GM12878 (cell line): ENCODE results near the gene NPR2. TPM values are rescaled to one million over a fixed set of nuclear protein-coding genes. Genes with fewer than 3 reads are reported as not detected.

Source experiments
- ATAC-seq: fragments of 200-7000 bp; cut with Tn5 transposase; 3 replicates; pipeline ENCODE4 v1.9.1; 2020; ENCODE audit warnings: mild to moderate bottlenecking, moderate library complexity
- BruUV-seq: library from RNA; stranded (reverse); fragments of 400-500 nt; replicated peaks from 2 replicates; lab custom pipeline; 2021; lab: Mats Ljungman, UMichigan
- CTCF ChIA-PET: fragments of 300-600 bp; sonication (Branson Sonifier 250); formaldehyde crosslinking; extraction: SDS; loops from one replicate; lab custom pipeline; 2021; ENCODE audit warnings: inconsistent platforms; lab: Yijun Ruan, JAX
- POLR2A ChIA-PET: fragments of 350-600 bp; formaldehyde crosslinking; extraction: SDS; loops from one replicate; lab custom pipeline; 2021; ENCODE audit warnings: inconsistent platforms; lab: Charles Lee
- RAD21 ChIA-PET: fragments of 300-600 bp; sonication (Branson Sonifier 250); formaldehyde crosslinking; loops from one replicate; lab custom pipeline; 2023; ENCODE audit warnings: antibody characterized with exemption; ENCODE audit not compliant: unreplicated experiment; lab: Charles Lee
- SMC1A ChIA-PET: fragments of 300-600 bp; sonication (Branson Sonifier 250); formaldehyde crosslinking; loops from one replicate; lab custom pipeline; 2023; ENCODE audit not compliant: unreplicated experiment, uncharacterized antibody; lab: Charles Lee
- DNase-seq: peaks from one replicate; pipeline ENCODE4 v3.0.0-alpha.2; 2011; ENCODE audit warnings: low read depth, low spot score
- FAIRE-seq: peaks from 3 replicates; lab custom pipeline; 2011; peaks lifted over from hg19 to GRCh38; lab: Jason Lieb, UNC
- H2AFZ ChIP-seq: 2 replicates; pipeline ENCODE4 v1.6.0; 2011; ENCODE audit warnings: low read depth, low read length, control low read depth; ENCODE audit not compliant: control insufficient read depth
- H3K27ac ChIP-seq: 2 replicates; pipeline ENCODE4 v1.5.1; 2011; ENCODE audit warnings: control low read depth; ENCODE audit not compliant: control insufficient read depth, insufficient read depth
- H3K27me3 ChIP-seq, 2 experiments: replicated peaks in 1 of 2; 2 replicates each; pipeline versions ENCODE4 v1.6.0 to v1.6.1; 2011; ENCODE audit warnings: low read length in 1 of 2; ENCODE audit not compliant: control insufficient read depth in 2 of 2, insufficient read depth in 2 of 2
- H3K36me3 ChIP-seq, 2 experiments: 2 replicates each; pipeline ENCODE4 v1.5.1; 2011; ENCODE audit warnings: low read length in 1 of 2; ENCODE audit not compliant: control insufficient read depth in 2 of 2, insufficient read depth in 2 of 2
- H3K4me1 ChIP-seq: 2 replicates; pipeline ENCODE4 v1.6.1; 2011; ENCODE audit warnings: mild to moderate bottlenecking, low read length, moderate library complexity, mixed read lengths; ENCODE audit not compliant: control insufficient read depth, insufficient read depth
- H3K4me2 ChIP-seq: 2 replicates; pipeline ENCODE4 v1.6.0; 2011; ENCODE audit warnings: control low read depth; ENCODE audit not compliant: control insufficient read depth, insufficient read depth
- H3K4me3 ChIP-seq: fragments of 200-600 bp; sonication (generic); 2 replicates; pipeline ENCODE4 v1.5.1; 2016
- H3K79me2 ChIP-seq: 2 replicates; pipeline ENCODE4 v1.6.0; 2011; ENCODE audit warnings: low read length; ENCODE audit not compliant: control insufficient read depth, insufficient read depth
- H3K9ac ChIP-seq: 2 replicates; pipeline ENCODE4 v1.8.0; 2011; ENCODE audit warnings: low read length, control low read depth, mixed read lengths; ENCODE audit not compliant: control insufficient read depth, insufficient read depth
- H3K9me3 ChIP-seq: replicated peaks from 3 replicates; pipeline ENCODE4 v1.5.1; 2011; ENCODE audit warnings: mild to moderate bottlenecking, low read length; ENCODE audit not compliant: control insufficient read depth, insufficient read depth
- H4K20me1 ChIP-seq: 2 replicates; pipeline ENCODE4 v1.6.0; 2011; ENCODE audit not compliant: control insufficient read depth, insufficient read depth
- EP300 ChIP-seq, 2 experiments: fragments of 150-350 bp in 1 of 2; IDR thresholded peaks; 2 replicates each; pipeline ENCODE4 v1.6.1; 2011 to 2012; ENCODE audit warnings: low read depth in 2 of 2, low read length in 2 of 2, borderline replicate concordance in 1 of 2, improper control_type of control experiment in 1 of 2, inconsistent platforms in 1 of 2; ENCODE audit not compliant: control insufficient read depth in 1 of 2
- EZH2 ChIP-seq: IDR thresholded peaks from 2 replicates; pipeline ENCODE4 v1.6.1; 2012; ENCODE audit warnings: low read depth, mild to moderate bottlenecking, control low read depth, inconsistent platforms, low read length, borderline replicate concordance; ENCODE audit not compliant: control insufficient read depth
- SMARCA5 ChIP-seq: fragments of 450-650 bp; IDR thresholded peaks from 2 replicates; pipeline ENCODE4 v1.6.1; 2017; ENCODE audit warnings: mild to moderate bottlenecking
- SREBF2 ChIP-seq: IDR thresholded peaks from 2 replicates; pipeline ENCODE4 v1.6.1; 2012; ENCODE audit warnings: mild to moderate bottlenecking, low read length
- WGBS: methylation state at CpG from one replicate; pipeline ENCODE4 v1.1.6; 2016; ENCODE audit warnings: low lambda C conversion rate; ENCODE audit not compliant: insufficient replicate concordance, insufficient coverage; ENCODE audit errors: missing lambda C conversion rate; 5-methylcytosine and 5-hydroxymethylcytosine counted together
- in situ Hi-C: fragments of 300-500 bp; cut with MboI; formaldehyde crosslinking; loops from 9 replicates; pipeline ENCODE4 v1.14.3; 2018; ENCODE audit warnings: mixed read lengths
- intact Hi-C: fragments of 100-400 bp; cut with micrococcal nuclease; formaldehyde crosslinking; loops from one replicate; pipeline ENCODE4 v1.14.2; 2022; ENCODE audit not compliant: unreplicated experiment
- polyA plus RNA-seq, 11 experiments: library from polyadenylated mRNA; depleted of rRNA in 4 of 11; unstranded in 6 of 11; stranded (reverse) in 5 of 11; fragments of >200 nt; fragmentation: Nextera tagmentation in 4 of 11; fragmentation: Illumina TruSeq in 1 of 11; extraction: Ambion mirVana in 4 of 11; extraction: Trizol in 1 of 11; gene quantifications; 1 replicate in 1 of 11; 2 replicates in 10 of 11; pipeline versions ENCODE4 v1.2.1 to v1.2.3, GENCODE V29; 2011 to 2016; ENCODE audit warnings: inconsistent platforms in 2 of 11, missing spikeins in 2 of 11, low read depth in 1 of 11
- small RNA-seq: library from RNA; depleted of rRNA; stranded (forward); fragments of <200 nt; gene quantifications from one replicate; pipeline ENCODE3, GENCODE V24; 2014
- total RNA-seq, 4 experiments: library from RNA; depleted of rRNA in 3 of 4; stranded (reverse); fragments of >200 nt in 3 of 4; fragmentation: Illumina TruSeq in 1 of 4; extraction: Trizol in 1 of 4; gene quantifications; 2 replicates each; pipeline versions ENCODE4 v1.2.1 to v1.2.3, GENCODE V29; 2013 to 2021
- TF ChIP-seq, protein P1 (sequence below): IDR thresholded peaks from 2 replicates; pipeline ENCODE4 v1.6.1; 2012; ENCODE audit warnings: low read depth, low read length, improper control_type of control experiment
- TF ChIP-seq, protein P2 (sequence below): IDR thresholded peaks from 2 replicates; pipeline ENCODE4 v1.6.1; 2012; ENCODE audit warnings: low read length, inconsistent platforms
- TF ChIP-seq, protein P3 (sequence below): fragments of 450-650 bp; IDR thresholded peaks from 2 replicates; pipeline ENCODE4 v1.6.1; 2017; ENCODE audit warnings: low read depth, mild to moderate bottlenecking, moderate library complexity

NPR2 gene
- total and polyA plus RNA-seq, 10 of the 15 experiments (the other 5 are each of a cell fraction or from before 2014, with no cell fraction given), result 2.0 to 20.9 (median 6.8) TPM

DNA sequence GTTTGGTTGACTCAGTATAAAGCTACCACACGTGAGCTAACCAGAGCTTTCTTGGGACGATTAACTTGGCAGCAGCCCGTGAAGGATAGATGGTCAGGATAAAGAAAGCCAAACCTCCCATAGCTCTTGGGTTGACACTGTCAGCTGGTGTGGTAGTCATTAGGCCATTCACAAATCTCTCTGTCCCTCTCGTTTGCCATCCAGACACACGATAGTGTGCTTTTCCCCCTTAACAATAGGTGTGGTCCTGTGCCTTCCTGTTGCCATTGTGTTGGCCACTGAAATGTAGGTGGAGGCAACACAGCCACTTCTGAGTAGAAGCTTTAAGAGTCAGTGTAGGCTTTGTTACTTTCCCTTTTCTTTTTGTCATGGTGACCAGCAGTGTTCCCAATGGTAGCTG is 67.1 kb downstream of the NPR2 start:
- Histone ChIP-seq H3K27ac (no peak overlapping the region), H2AFZ (no peak overlapping the region), H3K9ac (no peak overlapping the region), H3K79me2 (no peaks in the 10 kb centered on the region), H3K9me3 (no peaks in the 10 kb centered on the region), H3K36me3 (no peaks in the 10 kb centered on the region), H3K4me3 (no peak overlapping the region), H3K27me3 (no peaks in the 10 kb centered on the region), H4K20me1 (no peaks in the 10 kb centered on the region), H3K4me2 (no peak overlapping the region), H3K4me1 (no peaks in the 10 kb centered on the region)
- SMC1A ChIA-PET, result interaction anchor here (1.6 to 3.0 kb wide), 2 partner anchors 24 to 32 kb away, joined by 5 to 13 read pairs; no protein-coding TSS in a partner anchor
- DNase-seq (no peak), FAIRE-seq (no peak), ATAC-seq (no peak)
- WGBS, result 38% methylated on average over 5 of the region's 5 CpGs
- CTCF ChIA-PET, result interaction anchor here (1.1 to 12.7 kb wide), 5 partner anchors 10 to 68 kb away, joined by 3 to 92 read pairs (median 7); partner anchors contain the start of genes FAM221B and TMEM8B
- RAD21 ChIA-PET, result interaction anchor here (1.1 to 4.7 kb wide), 4 partner anchors 24 to 68 kb away, joined by 3 to 18 read pairs (median 7); no protein-coding TSS in a partner anchor
- no TSS peak for BruUV-seq
- intact Hi-C loops (no loop called here), in situ Hi-C loops (no loop called here)
- POLR2A ChIA-PET, result no interaction called here
- no peak for TF ChIP-seq SREBF2
- TF ChIP-seq, protein P1, sequence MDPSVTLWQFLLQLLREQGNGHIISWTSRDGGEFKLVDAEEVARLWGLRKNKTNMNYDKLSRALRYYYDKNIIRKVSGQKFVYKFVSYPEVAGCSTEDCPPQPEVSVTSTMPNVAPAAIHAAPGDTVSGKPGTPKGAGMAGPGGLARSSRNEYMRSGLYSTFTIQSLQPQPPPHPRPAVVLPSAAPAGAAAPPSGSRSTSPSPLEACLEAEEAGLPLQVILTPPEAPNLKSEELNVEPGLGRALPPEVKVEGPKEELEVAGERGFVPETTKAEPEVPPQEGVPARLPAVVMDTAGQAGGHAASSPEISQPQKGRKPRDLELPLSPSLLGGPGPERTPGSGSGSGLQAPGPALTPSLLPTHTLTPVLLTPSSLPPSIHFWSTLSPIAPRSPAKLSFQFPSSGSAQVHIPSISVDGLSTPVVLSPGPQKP, result no peak
- TF ChIP-seq EP300 (IDR thresholded peaks at IDR 0.05; ENCODE audit: borderline replicate concordance in 1 of 2, control insufficient read depth in 1 of 2, low read depth in 2 of 2, low read length in 2 of 2), result no peak
- TF ChIP-seq SMARCA5, result no peak
- TF ChIP-seq EZH2, result no peak
- TF ChIP-seq, protein P2, sequence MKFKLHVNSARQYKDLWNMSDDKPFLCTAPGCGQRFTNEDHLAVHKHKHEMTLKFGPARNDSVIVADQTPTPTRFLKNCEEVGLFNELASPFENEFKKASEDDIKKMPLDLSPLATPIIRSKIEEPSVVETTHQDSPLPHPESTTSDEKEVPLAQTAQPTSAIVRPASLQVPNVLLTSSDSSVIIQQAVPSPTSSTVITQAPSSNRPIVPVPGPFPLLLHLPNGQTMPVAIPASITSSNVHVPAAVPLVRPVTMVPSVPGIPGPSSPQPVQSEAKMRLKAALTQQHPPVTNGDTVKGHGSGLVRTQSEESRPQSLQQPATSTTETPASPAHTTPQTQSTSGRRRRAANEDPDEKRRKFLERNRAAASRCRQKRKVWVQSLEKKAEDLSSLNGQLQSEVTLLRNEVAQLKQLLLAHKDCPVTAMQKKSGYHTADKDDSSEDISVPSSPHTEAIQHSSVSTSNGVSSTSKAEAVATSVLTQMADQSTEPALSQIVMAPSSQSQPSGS, result no peak
- TF ChIP-seq, protein P3, sequence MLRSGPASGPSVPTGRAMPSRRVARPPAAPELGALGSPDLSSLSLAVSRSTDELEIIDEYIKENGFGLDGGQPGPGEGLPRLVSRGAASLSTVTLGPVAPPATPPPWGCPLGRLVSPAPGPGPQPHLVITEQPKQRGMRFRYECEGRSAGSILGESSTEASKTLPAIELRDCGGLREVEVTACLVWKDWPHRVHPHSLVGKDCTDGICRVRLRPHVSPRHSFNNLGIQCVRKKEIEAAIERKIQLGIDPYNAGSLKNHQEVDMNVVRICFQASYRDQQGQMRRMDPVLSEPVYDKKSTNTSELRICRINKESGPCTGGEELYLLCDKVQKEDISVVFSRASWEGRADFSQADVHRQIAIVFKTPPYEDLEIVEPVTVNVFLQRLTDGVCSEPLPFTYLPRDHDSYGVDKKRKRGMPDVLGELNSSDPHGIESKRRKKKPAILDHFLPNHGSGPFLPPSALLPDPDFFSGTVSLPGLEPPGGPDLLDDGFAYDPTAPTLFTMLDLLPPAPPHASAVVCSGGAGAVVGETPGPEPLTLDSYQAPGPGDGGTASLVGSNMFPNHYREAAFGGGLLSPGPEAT, result no peak

Small RNA genes within 50 kb of the gene (small RNA-seq; reads per million reads assigned to genes)
- gene HINT2, result 0.12 reads per million

Other genes with a start within 250 kb of the NPR2 start
Only the 7 nearest of the 22 such genes appear.
- gene GBA2, start 42.4 kb upstream of the NPR2 start, total RNA-seq (2014; rRNA removed), result 24.2 and 25.3 TPM in 2 replicates
- gene GBA2, start 42.4 kb upstream of the NPR2 start, total RNA-seq (2014; rRNA removed; fragmentation: Illumina TruSeq; extraction: Trizol), result 18.6 and 23.4 TPM in 2 replicates
- 35.8 and 40.8 TPM in 2 replicates for gene GBA2, start 42.4 kb upstream of the NPR2 start, total RNA-seq (2021)
- 35.1 and 44.0 TPM in 2 replicates for gene GBA2, start 42.4 kb upstream of the NPR2 start, polyA plus RNA-seq (2011; rRNA removed)
- gene GBA2, start 42.4 kb upstream of the NPR2 start, polyA plus RNA-seq (2014; fragmentation: Illumina TruSeq; extraction: Trizol), result 33.0 and 36.1 TPM in 2 replicates
- gene GBA2, start 42.4 kb upstream of the NPR2 start, polyA plus RNA-seq (2014; fragmentation: Nextera tagmentation; extraction: Ambion mirVana), result 10 to 100 TPM; 15.3 TPM
- gene GBA2, start 42.4 kb upstream of the NPR2 start, polyA plus RNA-seq (2014; rRNA removed), result 45.1 and 48.8 TPM in 2 replicates
- 10 to 100 TPM; 27.4 to 30.8 TPM for gene GBA2, start 42.4 kb upstream of the NPR2 start, polyA plus RNA-seq (2016; fragmentation: Nextera tagmentation; extraction: Ambion mirVana)
- gene RGP1, start 42.3 kb upstream of the NPR2 start, total RNA-seq (2014; rRNA removed), result 7.6 and 8.3 TPM in 2 replicates
- 7.1 and 7.3 TPM in 2 replicates for gene RGP1, start 42.3 kb upstream of the NPR2 start, total RNA-seq (2014; rRNA removed; fragmentation: Illumina TruSeq; extraction: Trizol)
- 13.7 and 14.9 TPM in 2 replicates for gene RGP1, start 42.3 kb upstream of the NPR2 start, total RNA-seq (2021)
- 11.5 and 13.7 TPM in 2 replicates for gene RGP1, start 42.3 kb upstream of the NPR2 start, polyA plus RNA-seq (2011; rRNA removed)
- gene RGP1, start 42.3 kb upstream of the NPR2 start, polyA plus RNA-seq (2014; fragmentation: Illumina TruSeq; extraction: Trizol), result 8.0 and 8.8 TPM in 2 replicates
- gene RGP1, start 42.3 kb upstream of the NPR2 start, polyA plus RNA-seq (2014; fragmentation: Nextera tagmentation; extraction: Ambion mirVana), result under 1 TPM; 0.44 to 0.89 TPM
- 8.2 and 8.4 TPM in 2 replicates for gene RGP1, start 42.3 kb upstream of the NPR2 start, polyA plus RNA-seq (2014; rRNA removed)
- gene RGP1, start 42.3 kb upstream of the NPR2 start, polyA plus RNA-seq (2016; fragmentation: Nextera tagmentation; extraction: Ambion mirVana), result 1 to 10 TPM; 3.4 to 3.6 TPM
- gene MSMP, start 37.3 kb upstream of the NPR2 start, total RNA-seq (2014; rRNA removed), result not detected in 2 replicates
- not detected in 2 replicates for gene MSMP, start 37.3 kb upstream of the NPR2 start, total RNA-seq (2014; rRNA removed; fragmentation: Illumina TruSeq; extraction: Trizol)
- gene MSMP, start 37.3 kb upstream of the NPR2 start, total RNA-seq (2021), result 1.1 and 2.4 TPM in 2 replicates
- not detected in 2 replicates for gene MSMP, start 37.3 kb upstream of the NPR2 start, polyA plus RNA-seq (2011; rRNA removed)
- 0.47 TPM in 1 of 2 replicates, not detected in the other for gene MSMP, start 37.3 kb upstream of the NPR2 start, polyA plus RNA-seq (2014; fragmentation: Illumina TruSeq; extraction: Trizol)
- under 1 TPM; 0.33 to 0.90 TPM for gene MSMP, start 37.3 kb upstream of the NPR2 start, polyA plus RNA-seq (2014; fragmentation: Nextera tagmentation; extraction: Ambion mirVana)
- not detected in 2 replicates for gene MSMP, start 37.3 kb upstream of the NPR2 start, polyA plus RNA-seq (2014; rRNA removed)
- gene MSMP, start 37.3 kb upstream of the NPR2 start, polyA plus RNA-seq (2016; fragmentation: Nextera tagmentation; extraction: Ambion mirVana), result 1 to 10 TPM in 1 of 2 experiments, under 1 TPM in 1; 0.82 to 1.5 TPM
- gene SPAG8, start 20.7 kb downstream of the NPR2 start, total RNA-seq (2014; rRNA removed), result 1.1 and 1.3 TPM in 2 replicates
- 0.28 and 0.72 TPM in 2 replicates for gene SPAG8, start 20.7 kb downstream of the NPR2 start, total RNA-seq (2014; rRNA removed; fragmentation: Illumina TruSeq; extraction: Trizol)
- gene SPAG8, start 20.7 kb downstream of the NPR2 start, total RNA-seq (2021), result 0.72 and 0.98 TPM in 2 replicates
- 0.86 and 0.95 TPM in 2 replicates for gene SPAG8, start 20.7 kb downstream of the NPR2 start, polyA plus RNA-seq (2011; rRNA removed)
- gene SPAG8, start 20.7 kb downstream of the NPR2 start, polyA plus RNA-seq (2014; fragmentation: Illumina TruSeq; extraction: Trizol), result 0.47 and 1.4 TPM in 2 replicates
- under 1 TPM; 0.40 to 0.55 TPM for gene SPAG8, start 20.7 kb downstream of the NPR2 start, polyA plus RNA-seq (2014; fragmentation: Nextera tagmentation; extraction: Ambion mirVana)
- 0.65 and 1.2 TPM in 2 replicates for gene SPAG8, start 20.7 kb downstream of the NPR2 start, polyA plus RNA-seq (2014; rRNA removed)
- gene SPAG8, start 20.7 kb downstream of the NPR2 start, polyA plus RNA-seq (2016; fragmentation: Nextera tagmentation; extraction: Ambion mirVana), result under 1 TPM; 0.77 to 0.91 TPM
- gene HINT2, start 23.5 kb downstream of the NPR2 start, total RNA-seq (2014; rRNA removed), result 49.4 and 56.9 TPM in 2 replicates
- gene HINT2, start 23.5 kb downstream of the NPR2 start, total RNA-seq (2014; rRNA removed; fragmentation: Illumina TruSeq; extraction: Trizol), result 40.7 and 41.0 TPM in 2 replicates
- 59.2 and 59.9 TPM in 2 replicates for gene HINT2, start 23.5 kb downstream of the NPR2 start, total RNA-seq (2021)
- 27.6 and 33.3 TPM in 2 replicates for gene HINT2, start 23.5 kb downstream of the NPR2 start, polyA plus RNA-seq (2011; rRNA removed)
- 46.0 and 46.6 TPM in 2 replicates for gene HINT2, start 23.5 kb downstream of the NPR2 start, polyA plus RNA-seq (2014; fragmentation: Illumina TruSeq; extraction: Trizol)
- 10 to 100 TPM; 12.1 to 32.0 TPM for gene HINT2, start 23.5 kb downstream of the NPR2 start, polyA plus RNA-seq (2014; fragmentation: Nextera tagmentation; extraction: Ambion mirVana)
- 65.0 and 69.1 TPM in 2 replicates for gene HINT2, start 23.5 kb downstream of the NPR2 start, polyA plus RNA-seq (2014; rRNA removed)
- 100 to 1,000 TPM; 130 to 144 TPM for gene HINT2, start 23.5 kb downstream of the NPR2 start, polyA plus RNA-seq (2016; fragmentation: Nextera tagmentation; extraction: Ambion mirVana)
- gene FAM221B, start 37.1 kb downstream of the NPR2 start, total RNA-seq (2014; rRNA removed), result not detected in 2 replicates
- not detected in 2 replicates for gene FAM221B, start 37.1 kb downstream of the NPR2 start, total RNA-seq (2014; rRNA removed; fragmentation: Illumina TruSeq; extraction: Trizol)
- gene FAM221B, start 37.1 kb downstream of the NPR2 start, total RNA-seq (2021), result not detected in 2 replicates
- gene FAM221B, start 37.1 kb downstream of the NPR2 start, polyA plus RNA-seq (2011; rRNA removed), result 0.07 TPM in 1 of 2 replicates, not detected in the other
- gene FAM221B, start 37.1 kb downstream of the NPR2 start, polyA plus RNA-seq (2014; fragmentation: Illumina TruSeq; extraction: Trizol), result not detected in 2 replicates
- under 1 TPM in 1 of 2 experiments, not detected in 1; 0.02 TPM for gene FAM221B, start 37.1 kb downstream of the NPR2 start, polyA plus RNA-seq (2014; fragmentation: Nextera tagmentation; extraction: Ambion mirVana)
- 0.03 TPM in 1 of 2 replicates, not detected in the other for gene FAM221B, start 37.1 kb downstream of the NPR2 start, polyA plus RNA-seq (2014; rRNA removed)
- under 1 TPM; 0.04 to 0.12 TPM for gene FAM221B, start 37.1 kb downstream of the NPR2 start, polyA plus RNA-seq (2016; fragmentation: Nextera tagmentation; extraction: Ambion mirVana)
- gene TMEM8B, start 37.6 kb downstream of the NPR2 start, total RNA-seq (2014; rRNA removed), result 2.0 and 2.3 TPM in 2 replicates
- 0.58 and 1.0 TPM in 2 replicates for gene TMEM8B, start 37.6 kb downstream of the NPR2 start, total RNA-seq (2014; rRNA removed; fragmentation: Illumina TruSeq; extraction: Trizol)
- gene TMEM8B, start 37.6 kb downstream of the NPR2 start, total RNA-seq (2021), result 7.4 and 7.6 TPM in 2 replicates
- gene TMEM8B, start 37.6 kb downstream of the NPR2 start, polyA plus RNA-seq (2011; rRNA removed), result 2.0 and 3.7 TPM in 2 replicates
- 0.93 and 2.0 TPM in 2 replicates for gene TMEM8B, start 37.6 kb downstream of the NPR2 start, polyA plus RNA-seq (2014; fragmentation: Illumina TruSeq; extraction: Trizol)
- under 1 TPM; 0.19 to 0.71 TPM for gene TMEM8B, start 37.6 kb downstream of the NPR2 start, polyA plus RNA-seq (2014; fragmentation: Nextera tagmentation; extraction: Ambion mirVana)
- gene TMEM8B, start 37.6 kb downstream of the NPR2 start, polyA plus RNA-seq (2014; rRNA removed), result 4.8 and 5.4 TPM in 2 replicates
- 1 to 10 TPM; 2.7 to 4.3 TPM for gene TMEM8B, start 37.6 kb downstream of the NPR2 start, polyA plus RNA-seq (2016; fragmentation: Nextera tagmentation; extraction: Ambion mirVana)